AG09319 (cell line): Measurements from ENCODE around the gene OR6V1.

ENCODE experiments used
- DNase-seq: peaks from one replicate; pipeline ENCODE4 v3.0.0-alpha.2; 2010; ENCODE audit warnings: low read depth; ENCODE audit errors: extremely low read depth
- CTCF ChIP-seq: IDR thresholded peaks from 2 replicates; pipeline ENCODE4 v1.5.1; 2011; ENCODE audit warnings: low read depth, mild to moderate bottlenecking, inconsistent platforms, low read length, moderate library complexity

Gene OR6V1

GRCh38 chr7:143050931-143051330, 1.2 kb upstream of the OR6V1 start:
- no peak for DNase-seq
- TF ChIP-seq CTCF, result no peak

- DNase-seq, result no peak
- no peak for TF ChIP-seq CTCF
Observed at GRCh38 chr7:143054621-143055020, 2.5 kb downstream of the OR6V1 start.

GRCh38 chr7:143055754-143056153, 3.6 kb downstream of the OR6V1 start:
- no peak for TF ChIP-seq CTCF
- DNase-seq, result no peak

GRCh38 chr7:143063741-143064140, 11.6 kb downstream of the OR6V1 start:
- TF ChIP-seq CTCF, result no peak
- no peak for DNase-seq

GRCh38 chr7:143068446-143068845, 16.3 kb downstream of the OR6V1 start:
- no peak for TF ChIP-seq CTCF

GRCh38 chr7:143069912-143070500, 17.9 kb downstream of the OR6V1 start:
- no peak for TF ChIP-seq CTCF
- DNase-seq, result no peak

More at GRCh38 chr7:143068446-143068845, 16.3 kb downstream of the OR6V1 start:
- no peak for DNase-seq

GRCh38 chr7:143073556-143073955, 21.4 kb downstream of the OR6V1 start:
- no peak for DNase-seq
- no peak for TF ChIP-seq CTCF
